ENCODE measurements around the gene ENDOD1.
"Not testable (repeated sequence)": the region's sequence is repeated elsewhere in the genome, so short reads cannot be mapped to it uniquely, and the experiment has no call there.

ENDOD1 gene

GRCh38 chr11:95089620-95090542, at the start of gene ENDOD1:
Gene ENDOD1 (plus strand): TSS chr11:95089846. CDS start chr11:95089928, 82 bp downstream.
- no peaks in the 10 kb centered on the region for H3K9me3 Mint-ChIP-seq
- peak; percentile 86 for DNase-seq (ENCODE audit: low spot score)
- peaks cover 10% of the 10 kb centered on the region for H3K36me3 Mint-ChIP-seq (ENCODE audit: low read depth)
- peak within 1 kb of the TSS; percentile 98 for H3K27ac Mint-ChIP-seq
- peak within 1 kb of the TSS; percentile 89 for H3K4me3 Mint-ChIP-seq
- H3K27me3 Mint-ChIP-seq (ENCODE audit: low read depth), result no peaks in the 10 kb centered on the region
- H3K4me1 Mint-ChIP-seq (ENCODE audit: low read depth), result peaks cover 55% of the 10 kb centered on the region

GRCh38 chr11:95042239-95042638, 47.4 kb upstream of the ENDOD1 start:
- peaks cover 39% of the 10 kb centered on the region for H3K27me3 Mint-ChIP-seq (ENCODE audit: low read depth)
- H3K4me3 Mint-ChIP-seq, result no peak overlapping the region
- no peaks in the 10 kb centered on the region for H3K36me3 Mint-ChIP-seq (ENCODE audit: low read depth)
- no peak overlapping the region for H3K27ac Mint-ChIP-seq
- H3K9me3 Mint-ChIP-seq, result no peaks in the 10 kb centered on the region
- H3K4me1 Mint-ChIP-seq (ENCODE audit: low read depth), result peaks cover 1% of the 10 kb centered on the region
- DNase-seq (ENCODE audit: low spot score), result no peak

GRCh38 chr11:95042906-95043305, 46.7 kb upstream of the ENDOD1 start:
- Mint-ChIP-seq H3K27me3 (ENCODE audit: low read depth) (peaks cover 41% of the 10 kb centered on the region), H3K4me1 (ENCODE audit: low read depth) (peaks cover 1% of the 10 kb centered on the region), H3K9me3 (no peaks in the 10 kb centered on the region), H3K4me3 (no peak overlapping the region), H3K27ac (no peak overlapping the region), H3K36me3 (ENCODE audit: low read depth) (no peaks in the 10 kb centered on the region)
- DNase-seq (ENCODE audit: low spot score), result no peak

- Mint-ChIP-seq H3K27ac (no peak overlapping the region), H3K36me3 (ENCODE audit: low read depth) (no peaks in the 10 kb centered on the region), H3K4me3 (no peak overlapping the region), H3K27me3 (ENCODE audit: low read depth) (peaks cover 35% of the 10 kb centered on the region), H3K4me1 (ENCODE audit: low read depth) (no peaks in the 10 kb centered on the region), H3K9me3 (no peaks in the 10 kb centered on the region)
- DNase-seq (ENCODE audit: low spot score), result no peak
These were observed 45.6 kb upstream of the ENDOD1 start for GRCh38 chr11:95044010-95044409.

- no peak overlapping the region for H3K27ac Mint-ChIP-seq
- no peaks in the 10 kb centered on the region for H3K9me3 Mint-ChIP-seq
- DNase-seq (ENCODE audit: low spot score), result no peak
- H3K36me3 Mint-ChIP-seq (ENCODE audit: low read depth), result no peaks in the 10 kb centered on the region
- no peaks in the 10 kb centered on the region for H3K4me1 Mint-ChIP-seq (ENCODE audit: low read depth)
- peaks cover 39% of the 10 kb centered on the region for H3K27me3 Mint-ChIP-seq (ENCODE audit: low read depth)
- H3K4me3 Mint-ChIP-seq, result no peak overlapping the region
These were observed 43.8 kb upstream of the ENDOD1 start for GRCh38 chr11:95045812-95046211.

GRCh38 chr11:95049122-95049521, 40.5 kb upstream of the ENDOD1 start, which contains the start of gene KDM4F:
Gene KDM4F (plus strand): TSS chr11:95049422.
- H3K27ac Mint-ChIP-seq; H3K4me1 Mint-ChIP-seq (ENCODE audit: low read depth); H3K36me3 Mint-ChIP-seq (ENCODE audit: low read depth); H3K4me3 Mint-ChIP-seq; H3K9me3 Mint-ChIP-seq; DNase-seq (ENCODE audit: low spot score): not testable (repeated sequence)
- peaks cover 39% of the 10 kb centered on the region for H3K27me3 Mint-ChIP-seq (ENCODE audit: low read depth)

- DNase-seq (ENCODE audit: low spot score), result no peak
- Mint-ChIP-seq H3K9me3 (no peaks in the 10 kb centered on the region), H3K4me1 (ENCODE audit: low read depth) (no peaks in the 10 kb centered on the region), H3K27me3 (ENCODE audit: low read depth) (peaks cover 39% of the 10 kb centered on the region), H3K36me3 (ENCODE audit: low read depth) (no peaks in the 10 kb centered on the region), H3K4me3 (no peak overlapping the region), H3K27ac (no peak overlapping the region)
These were observed 38.9 kb upstream of the ENDOD1 start for GRCh38 chr11:95050595-95051202.

- Mint-ChIP-seq H3K9me3 (no peaks in the 10 kb centered on the region), H3K27ac (no peak overlapping the region), H3K27me3 (ENCODE audit: low read depth) (peaks cover 34% of the 10 kb centered on the region), H3K36me3 (ENCODE audit: low read depth) (no peaks in the 10 kb centered on the region), H3K4me1 (ENCODE audit: low read depth) (no peaks in the 10 kb centered on the region), H3K4me3 (no peak overlapping the region)
- DNase-seq (ENCODE audit: low spot score), result no peak
These were observed 35.3 kb upstream of the ENDOD1 start for GRCh38 chr11:95054356-95054755.

- H3K27me3 Mint-ChIP-seq (ENCODE audit: low read depth), result peaks cover 41% of the 10 kb centered on the region
- no peak overlapping the region for H3K27ac Mint-ChIP-seq
- no peaks in the 10 kb centered on the region for H3K36me3 Mint-ChIP-seq (ENCODE audit: low read depth)
- no peak overlapping the region for H3K4me3 Mint-ChIP-seq
- no peak for DNase-seq (ENCODE audit: low spot score)
- no peaks in the 10 kb centered on the region for H3K4me1 Mint-ChIP-seq (ENCODE audit: low read depth)
- H3K9me3 Mint-ChIP-seq, result no peaks in the 10 kb centered on the region
These were observed 34.3 kb upstream of the ENDOD1 start for GRCh38 chr11:95055283-95055897.

- Mint-ChIP-seq H3K27me3 (ENCODE audit: low read depth) (peaks cover 61% of the 10 kb centered on the region), H3K4me3 (no peak overlapping the region), H3K9me3 (no peaks in the 10 kb centered on the region), H3K4me1 (ENCODE audit: low read depth) (no peaks in the 10 kb centered on the region), H3K27ac (no peak overlapping the region), H3K36me3 (ENCODE audit: low read depth) (no peaks in the 10 kb centered on the region)
- DNase-seq (ENCODE audit: low spot score), result no peak
These were observed 31.7 kb upstream of the ENDOD1 start for GRCh38 chr11:95057959-95058358.

- Mint-ChIP-seq H3K27me3 (ENCODE audit: low read depth) (peaks cover 58% of the 10 kb centered on the region), H3K9me3 (no peaks in the 10 kb centered on the region), H3K4me1 (ENCODE audit: low read depth) (no peaks in the 10 kb centered on the region), H3K4me3 (no peak overlapping the region), H3K27ac (no peak overlapping the region), H3K36me3 (ENCODE audit: low read depth) (no peaks in the 10 kb centered on the region)
- DNase-seq (ENCODE audit: low spot score), result no peak
These were observed 31.0 kb upstream of the ENDOD1 start for GRCh38 chr11:95058621-95059020.

GRCh38 chr11:95059046-95059445, 30.6 kb upstream of the ENDOD1 start:
- Mint-ChIP-seq H3K9me3 (no peaks in the 10 kb centered on the region), H3K36me3 (ENCODE audit: low read depth) (no peaks in the 10 kb centered on the region), H3K4me1 (ENCODE audit: low read depth) (no peaks in the 10 kb centered on the region), H3K27ac (no peak overlapping the region), H3K27me3 (ENCODE audit: low read depth) (peaks cover 60% of the 10 kb centered on the region), H3K4me3 (no peak overlapping the region)
- no peak for DNase-seq (ENCODE audit: low spot score)

GRCh38 chr11:95065336-95065735, 24.3 kb upstream of the ENDOD1 start:
- no peak for DNase-seq (ENCODE audit: low spot score)
- H3K4me1 Mint-ChIP-seq (ENCODE audit: low read depth), result peaks cover 14% of the 10 kb centered on the region
- no peaks in the 10 kb centered on the region for H3K9me3 Mint-ChIP-seq
- no peak overlapping the region for H3K4me3 Mint-ChIP-seq
- H3K36me3 Mint-ChIP-seq (ENCODE audit: low read depth), result peaks cover 8% of the 10 kb centered on the region
- H3K27ac Mint-ChIP-seq, result no peak overlapping the region
- H3K27me3 Mint-ChIP-seq (ENCODE audit: low read depth), result peaks cover 37% of the 10 kb centered on the region

GRCh38 chr11:95066716-95067038, 23.0 kb upstream of the ENDOD1 start, which contains the start of gene SRSF8:
Gene SRSF8 (plus strand): TSS chr11:95066919. CDS start chr11:95067227, 308 bp downstream.
- no peak for DNase-seq (ENCODE audit: low spot score)
- H3K27ac Mint-ChIP-seq, result peak within 1 kb of the TSS; percentile 95
- peaks cover 20% of the 10 kb centered on the region for H3K4me1 Mint-ChIP-seq (ENCODE audit: low read depth)
- peaks cover 25% of the 10 kb centered on the region for H3K27me3 Mint-ChIP-seq (ENCODE audit: low read depth)
- H3K9me3 Mint-ChIP-seq, result no peaks in the 10 kb centered on the region
- peaks cover 17% of the 10 kb centered on the region for H3K36me3 Mint-ChIP-seq (ENCODE audit: low read depth)
- peak within 1 kb of the TSS; percentile 91 for H3K4me3 Mint-ChIP-seq
